HG03064 (cell line): ENCODE results near the gene NEXN.

Experiments
- ATAC-seq: cut with Tn5 transposase; IDR thresholded peaks from one replicate; pipeline ENCODE4 v1.9.1; 2021; ENCODE audit warnings: low read depth; ENCODE audit not compliant: unreplicated experiment

NEXN gene

GRCh38 chr1:77888081-77888780, at the start of gene NEXN:
Gene NEXN, plus strand, starts transcription at chr1:77888624. Its CDS starts 27,483 bp downstream, at chr1:77916107.
- ATAC-seq = no peak

DNA sequence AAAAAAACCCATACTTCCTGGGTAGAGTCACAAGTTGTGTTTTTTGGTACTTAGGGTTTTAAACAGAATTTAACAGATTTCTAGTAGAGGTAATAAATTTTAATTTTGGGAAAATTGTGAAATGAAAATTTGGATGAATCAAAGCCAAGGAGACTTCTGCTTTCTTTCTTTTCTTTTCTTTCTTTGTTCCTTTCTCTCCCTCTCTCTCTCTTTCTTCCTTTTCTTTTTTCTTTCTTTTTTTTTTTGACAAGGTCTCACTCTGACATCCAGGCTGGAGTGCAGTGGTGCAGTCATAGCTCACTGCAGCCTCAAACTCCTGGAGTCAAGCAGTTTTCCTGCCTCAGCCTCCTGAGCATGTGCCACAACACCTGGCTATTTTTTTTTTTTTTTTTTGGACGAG, 46.9 kb upstream of the NEXN start:
- no peak for ATAC-seq

DNA sequence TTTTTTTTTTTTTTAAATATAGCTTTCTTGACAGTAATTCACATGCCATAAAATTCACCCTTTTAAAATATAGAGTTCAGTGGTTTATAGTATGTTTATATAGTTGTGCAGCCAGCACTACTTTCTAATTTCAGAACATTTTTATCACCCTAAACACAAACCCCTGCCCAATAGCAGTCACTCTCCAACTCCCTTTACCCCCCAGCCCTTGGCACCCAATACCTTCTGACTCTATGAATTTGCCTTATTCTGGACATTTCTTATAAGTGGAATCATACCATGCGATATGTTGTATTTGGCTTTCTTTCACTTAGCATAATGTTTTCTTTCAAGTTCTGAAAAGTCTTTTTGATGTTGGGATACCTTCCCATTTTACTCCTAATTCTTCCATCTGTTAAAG, 42.5 kb upstream of the NEXN start:
- no peak for ATAC-seq

DNA sequence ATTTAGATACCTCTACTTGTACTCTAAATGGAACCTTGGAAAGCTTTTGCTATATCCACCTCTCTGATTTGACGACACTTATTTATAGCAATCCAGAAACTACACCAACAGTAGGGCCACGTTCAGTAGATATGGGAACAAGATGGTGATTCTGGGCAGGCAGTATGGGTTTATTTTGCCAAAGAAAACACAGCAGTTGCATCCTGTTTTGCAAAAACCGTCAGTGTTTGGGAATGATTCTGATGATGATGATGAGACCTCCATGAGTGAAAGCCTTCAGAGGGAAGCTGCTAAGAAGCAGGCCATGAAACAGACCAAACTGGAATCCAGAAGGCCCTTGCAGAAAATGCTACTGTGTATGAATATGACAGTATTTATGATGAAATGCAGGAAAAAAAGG, 41.5 kb upstream of the NEXN start:
- no peak for ATAC-seq

DNA sequence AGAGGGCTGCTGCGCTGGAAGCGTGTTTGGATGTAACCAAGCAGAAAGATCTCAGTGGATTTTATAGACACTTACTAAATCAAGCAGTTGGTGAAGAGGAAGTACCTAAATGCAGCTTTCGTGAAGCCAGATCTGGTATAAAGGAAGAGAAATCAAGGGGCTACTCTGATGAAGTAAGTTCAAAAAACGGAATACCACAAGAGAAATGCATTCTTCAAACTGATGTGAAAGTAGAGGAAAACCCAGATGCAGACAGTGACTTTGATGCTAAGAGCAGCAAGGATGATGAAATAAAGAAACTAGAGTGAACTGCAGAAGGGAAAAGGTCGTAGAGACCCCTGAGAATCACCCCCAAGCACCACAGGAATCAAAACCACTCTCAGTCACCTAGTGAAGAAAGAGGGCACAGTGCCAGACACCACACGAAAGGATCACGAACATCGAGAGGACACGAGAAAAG, 40.8 kb upstream of the NEXN start:
- peak; percentile 51 for ATAC-seq

DNA sequence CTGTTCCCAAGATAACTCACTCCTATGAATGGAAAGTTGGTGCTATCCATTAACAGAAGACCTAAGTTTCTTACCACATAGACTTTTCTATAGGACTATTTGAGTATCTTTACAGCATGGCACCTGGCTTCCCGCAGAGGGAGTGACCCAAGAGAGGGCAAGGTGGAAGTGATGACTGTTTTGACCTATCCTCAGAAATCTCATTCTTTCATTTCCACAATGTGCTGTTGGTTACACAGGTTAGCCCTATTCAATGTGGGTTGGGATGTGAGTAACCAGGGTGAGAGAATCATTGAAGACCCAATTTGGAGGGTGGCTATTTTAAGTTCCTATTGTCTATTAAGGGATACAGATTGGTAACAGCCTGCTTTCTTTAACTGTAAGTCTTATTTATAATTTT, 38.3 kb upstream of the NEXN start:
- no peak for ATAC-seq

DNA sequence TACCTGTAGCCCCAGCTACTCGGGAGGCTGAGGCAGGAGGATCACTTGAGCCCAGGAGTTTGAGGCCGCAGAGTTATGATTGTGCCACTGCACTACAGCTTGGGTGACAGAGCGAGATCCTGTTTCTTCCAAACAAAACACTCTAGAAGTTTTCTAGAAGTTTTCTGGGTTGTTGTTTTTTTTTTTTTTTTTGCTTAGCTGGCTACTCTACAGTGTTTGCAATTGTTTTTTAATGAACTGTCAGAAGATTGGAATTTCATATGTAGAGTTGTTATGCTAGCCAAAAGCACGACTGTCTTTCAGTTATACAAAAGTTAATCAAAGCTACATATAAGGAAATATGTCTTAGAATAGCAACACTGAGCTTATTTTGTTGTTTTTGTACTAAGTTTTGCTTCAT, 30.9 kb upstream of the NEXN start:
- ATAC-seq = no peak

DNA sequence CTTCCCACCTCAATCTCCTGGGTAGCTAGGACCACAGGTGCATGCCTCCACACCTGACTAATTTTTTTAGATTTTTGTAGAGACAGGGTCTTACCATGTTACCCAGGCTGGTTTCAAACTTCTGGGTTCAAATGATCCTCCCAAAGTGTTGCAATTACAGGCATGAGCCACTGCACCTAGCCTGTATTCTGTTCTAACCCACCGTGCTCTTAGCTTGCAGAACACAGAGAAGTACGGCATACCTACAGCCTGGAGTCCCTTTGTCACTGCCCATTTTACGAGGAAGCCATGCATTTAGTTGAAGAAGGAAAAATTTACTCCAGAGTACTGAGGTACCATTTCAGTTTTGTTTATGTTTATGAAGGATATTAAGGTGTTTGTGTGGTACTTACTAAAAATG, 29.7 kb upstream of the NEXN start:
- no peak for ATAC-seq

DNA sequence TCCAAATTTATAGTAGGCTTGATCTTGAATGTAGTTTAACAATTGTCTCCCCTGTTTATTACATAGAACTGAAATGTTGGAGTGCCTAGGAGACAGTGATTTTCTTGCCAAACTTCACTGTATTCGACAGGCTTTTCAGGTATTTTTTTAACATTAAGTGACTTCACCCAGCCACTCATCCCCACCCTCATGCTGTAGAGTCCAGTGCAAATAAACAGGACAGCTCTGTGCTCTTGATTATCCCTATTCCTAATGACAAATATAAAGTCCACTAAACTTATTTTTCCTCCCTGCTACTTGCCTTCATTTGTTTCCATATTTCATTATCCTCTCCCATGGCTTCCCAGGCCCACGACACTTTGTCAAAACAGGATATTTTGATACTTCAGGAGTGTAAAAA, 29.2 kb upstream of the NEXN start:
- no peak for ATAC-seq

DNA sequence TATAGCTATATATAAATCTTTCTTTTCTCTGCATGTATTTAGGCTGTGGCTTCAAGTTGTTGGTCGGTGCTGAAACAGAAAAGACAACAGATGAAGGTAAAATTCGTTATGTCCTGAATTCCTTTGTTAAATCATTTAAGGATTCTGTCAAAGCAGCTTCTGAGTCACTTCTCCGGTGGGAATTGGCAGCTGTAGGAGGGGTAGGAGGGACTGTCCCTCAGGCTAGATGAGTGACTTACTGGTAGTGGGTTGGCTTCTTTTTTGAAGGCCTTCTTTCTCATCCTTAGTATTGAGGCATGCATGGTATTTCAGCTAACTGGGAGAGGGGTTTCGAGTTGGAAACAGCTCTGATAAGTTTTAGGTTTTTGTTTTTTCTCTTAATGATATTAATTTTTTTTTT, 22.1 kb upstream of the NEXN start:
- no peak for ATAC-seq

GRCh38 chr1:77872645-77873044, 15.8 kb upstream of the NEXN start:
- ATAC-seq = no peak

DNA sequence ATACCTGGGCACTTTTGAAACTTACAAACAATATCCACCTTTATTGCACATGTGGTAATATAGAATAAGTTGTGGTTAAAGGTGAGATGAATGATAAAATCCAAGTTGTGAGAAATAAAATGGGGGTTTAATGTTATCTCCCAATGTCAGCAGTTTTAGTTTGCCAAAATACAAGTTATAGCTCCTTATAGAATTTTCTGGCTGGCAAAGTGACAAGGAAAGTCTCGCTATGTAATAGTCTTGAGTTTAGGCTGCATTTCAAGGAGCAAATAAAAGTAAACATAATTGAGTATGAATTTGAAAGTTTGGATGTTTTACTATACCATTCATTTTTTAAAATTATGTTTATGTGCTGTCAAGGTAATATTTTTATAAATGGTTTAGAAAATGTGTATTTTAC, 15.0 kb upstream of the NEXN start:
- no peak for ATAC-seq

DNA sequence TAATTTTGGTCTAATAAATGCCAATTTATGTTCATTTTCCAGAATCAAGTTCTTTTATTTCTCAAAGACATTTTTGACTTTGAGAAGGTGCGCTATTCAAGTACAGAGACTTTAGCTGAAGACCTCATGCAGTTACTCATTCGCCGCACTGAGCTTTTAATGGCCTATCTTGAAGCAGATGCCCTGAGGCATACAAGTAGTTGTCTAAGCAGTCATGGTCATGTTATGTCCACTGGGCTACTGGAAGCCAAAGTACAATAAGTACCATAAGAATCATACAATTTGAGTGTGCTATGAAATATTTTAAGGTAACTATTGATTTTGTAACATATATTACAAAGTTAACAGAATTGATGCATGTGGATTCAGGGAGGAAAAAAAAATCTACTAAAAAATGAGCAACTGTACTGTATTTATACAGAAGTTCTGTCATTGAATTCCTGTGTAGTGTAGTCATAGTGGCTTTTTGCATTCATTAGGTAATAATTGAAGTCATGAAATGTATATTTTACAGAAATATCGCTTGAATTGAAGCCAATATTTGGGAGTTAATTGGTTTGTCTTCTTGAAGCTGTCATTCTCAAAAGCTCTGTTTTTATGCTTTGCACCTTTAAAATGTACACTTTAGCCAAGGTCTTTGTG, 13.5 kb upstream of the NEXN start:
- ATAC-seq = no peak

DNA sequence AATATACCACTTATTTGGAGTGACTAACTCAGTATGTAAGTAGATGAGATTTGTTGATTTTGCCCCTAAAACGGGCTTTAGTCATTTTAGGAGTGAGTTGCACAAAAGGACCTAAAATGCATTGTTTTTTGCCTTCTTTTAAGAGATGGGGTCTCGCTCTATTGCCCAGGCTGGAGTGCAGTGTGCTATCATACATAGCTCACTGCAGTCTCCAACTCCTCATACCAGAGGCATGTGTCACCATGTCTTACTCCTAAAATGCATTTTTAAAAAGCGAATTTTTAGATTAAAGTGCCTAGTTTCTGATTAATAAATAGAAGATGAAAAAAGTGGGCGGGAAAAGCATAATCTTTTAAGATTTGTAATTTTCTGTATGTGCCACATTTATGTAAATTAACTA, 11.5 kb upstream of the NEXN start:
- no peak for ATAC-seq

GRCh38 chr1:77881061-77881460, 7.4 kb upstream of the NEXN start:
- no peak for ATAC-seq

- ATAC-seq = no peak
Observed at GRCh38 chr1:77882411-77882810, 6.0 kb upstream of the NEXN start.

DNA sequence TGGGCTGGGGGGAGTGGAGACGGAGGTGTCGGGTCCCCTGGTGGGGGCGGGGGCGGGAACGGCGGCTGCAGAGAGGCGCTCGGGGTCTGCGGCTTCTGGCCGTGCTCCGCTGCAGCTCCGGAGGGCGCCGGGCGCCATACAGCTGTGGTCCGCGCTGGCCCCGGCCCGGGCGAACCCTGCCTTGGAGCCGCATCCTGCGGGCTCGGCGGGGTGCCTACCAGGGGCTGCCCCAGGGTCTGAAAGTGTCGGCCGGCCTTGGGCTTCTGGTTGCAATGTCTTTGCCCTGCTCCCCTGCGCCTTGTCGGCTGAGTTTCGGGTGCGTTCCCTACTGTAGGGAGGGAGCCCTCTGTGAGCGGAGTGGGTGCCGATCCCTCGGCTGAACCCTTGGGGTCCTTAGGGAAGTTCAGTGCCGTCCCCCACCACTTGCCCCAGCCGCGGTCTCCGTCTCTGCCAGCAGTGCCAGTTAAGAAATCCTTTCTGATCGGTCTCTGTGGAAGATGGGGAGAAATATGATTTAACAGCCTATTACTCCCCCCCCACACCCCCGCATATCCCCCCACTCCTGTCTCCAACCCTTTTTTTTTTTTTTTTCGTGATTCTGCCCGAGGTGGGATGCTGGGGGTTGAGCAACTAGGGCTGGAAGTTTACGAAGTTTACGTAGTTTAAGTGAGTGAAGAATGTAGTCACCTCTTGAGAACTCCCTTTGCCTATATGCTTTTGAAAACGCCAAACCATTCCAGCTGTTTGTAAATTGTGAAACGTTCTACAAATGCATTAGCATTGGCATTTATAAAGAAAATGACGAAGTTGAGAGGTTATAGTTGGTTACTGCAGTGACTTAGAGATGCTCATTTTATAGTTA, 588 bp downstream of the NEXN start:
- ATAC-seq = no peak

GRCh38 chr1:77889671-77890070, 1.2 kb downstream of the NEXN start:
- ATAC-seq = no peak

DNA sequence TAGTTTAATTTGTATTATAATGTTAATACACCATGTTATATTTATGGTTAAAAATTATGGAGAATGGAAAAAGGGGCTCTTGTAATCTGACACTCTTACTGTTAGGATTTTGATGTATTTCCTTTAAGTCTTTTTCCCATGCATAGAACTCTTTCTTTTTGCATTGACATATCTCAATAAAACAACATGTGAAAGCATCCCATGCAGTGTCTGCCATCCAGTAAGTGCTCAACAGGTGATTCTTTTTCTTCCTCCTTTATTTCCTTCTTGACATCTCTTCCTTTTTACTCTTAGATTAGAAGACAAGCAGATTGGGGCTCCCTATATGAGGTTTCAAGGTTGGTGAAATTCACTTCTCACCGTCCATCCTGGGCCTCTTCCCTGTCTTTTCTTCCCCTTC, 2.8 kb downstream of the NEXN start:
- no peak for ATAC-seq

- ATAC-seq = no peak
Observed at GRCh38 chr1:77899647-77900320, 11.4 kb downstream of the NEXN start.

GRCh38 chr1:77900687-77901293, 12.4 kb downstream of the NEXN start:
- no peak for ATAC-seq
